ENCODE measurements around the gene TLL2.

DNA sequence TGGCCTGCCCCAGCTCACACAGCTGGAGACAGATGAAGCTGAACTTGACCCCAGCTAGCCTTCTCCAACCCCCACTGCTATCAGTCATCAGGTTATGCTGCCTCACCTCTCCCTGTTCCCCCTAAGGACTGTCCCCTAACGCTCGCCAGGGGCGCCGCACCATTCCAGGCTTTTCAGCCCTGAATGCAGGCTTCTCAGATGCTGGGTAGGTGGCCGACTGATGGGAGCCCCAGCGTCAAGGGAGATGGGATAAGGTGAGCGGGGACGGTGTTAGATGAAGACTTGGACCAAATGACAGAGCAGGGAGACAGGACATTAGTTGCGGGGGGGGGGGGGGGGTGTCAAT, 139.1 kb downstream of the TLL2 start:
- TF ChIP-seq POLR2A (IDR thresholded peaks at IDR 0.05; ENCODE audit: low read depth, low read length): no peak
- TF ChIP-seq POLR2AphosphoS5 (IDR thresholded peaks at IDR 0.05; ENCODE audit: low read depth, low read length): no peak
- TF ChIP-seq SPI1 (IDR thresholded peaks at IDR 0.05; ENCODE audit: low read depth, low read length): no peak
